ENCODE results near the gene GPR32.

- TF ChIP-seq POLR2A (IDR thresholded peaks at IDR 0.05) (no peak), CTCF (IDR thresholded peaks at IDR 0.05) (no peak)
Observed at GRCh38 chr19:50759886-50760285, 10.4 kb upstream of the GPR32 start.

All from adrenal gland (tissue), 5 donors.